Hepatocyte (in vitro differentiated cells): ENCODE measurements around the gene AGAP1.

ENCODE experiments used
- EZH2 ChIP-seq: fragments of 200-600 bp; sonication (generic); IDR thresholded peaks from 2 replicates; pipeline ENCODE4 v1.6.1; 2016; ENCODE audit warnings: antibody characterized with exemption, mild to moderate bottlenecking, borderline replicate concordance
- EZH2phosphoT487 ChIP-seq: fragments of 200-600 bp; sonication (generic); IDR thresholded peaks from one replicate; pipeline ENCODE4 v1.6.1; 2018; ENCODE audit warnings: antibody characterized with exemption, mild to moderate bottlenecking, low read depth, moderate library complexity; ENCODE audit not compliant: unreplicated experiment, severe bottlenecking
- TF ChIP-seq, protein P1 (sequence below): fragments of 200-600 bp; sonication (generic); IDR thresholded peaks from 2 replicates; pipeline ENCODE4 v1.5.1; 2016; ENCODE audit warnings: antibody characterized with exemption, mild to moderate bottlenecking; ENCODE audit not compliant: poor library complexity

DNA sequence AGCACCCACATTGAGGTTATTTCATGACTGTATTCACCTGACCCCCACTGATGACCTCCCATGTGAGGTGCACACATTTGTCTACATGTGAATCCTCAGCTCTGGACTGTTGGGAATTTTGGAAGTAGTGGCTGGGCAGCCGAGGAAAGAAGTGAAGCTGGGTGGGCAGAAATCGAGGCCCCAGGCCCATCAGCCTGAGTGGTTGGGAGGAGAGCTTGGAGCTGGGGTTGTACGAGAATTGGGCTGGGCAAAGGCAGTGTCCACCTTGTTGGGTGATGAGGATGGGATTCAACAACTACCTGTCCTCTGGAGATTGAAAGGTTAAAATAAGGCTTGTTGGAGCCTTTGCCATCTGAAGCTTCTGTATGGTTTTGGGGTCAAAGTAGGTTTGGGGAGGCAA is 35.8 kb downstream of the AGAP1 start:
- TF ChIP-seq, protein P1, sequence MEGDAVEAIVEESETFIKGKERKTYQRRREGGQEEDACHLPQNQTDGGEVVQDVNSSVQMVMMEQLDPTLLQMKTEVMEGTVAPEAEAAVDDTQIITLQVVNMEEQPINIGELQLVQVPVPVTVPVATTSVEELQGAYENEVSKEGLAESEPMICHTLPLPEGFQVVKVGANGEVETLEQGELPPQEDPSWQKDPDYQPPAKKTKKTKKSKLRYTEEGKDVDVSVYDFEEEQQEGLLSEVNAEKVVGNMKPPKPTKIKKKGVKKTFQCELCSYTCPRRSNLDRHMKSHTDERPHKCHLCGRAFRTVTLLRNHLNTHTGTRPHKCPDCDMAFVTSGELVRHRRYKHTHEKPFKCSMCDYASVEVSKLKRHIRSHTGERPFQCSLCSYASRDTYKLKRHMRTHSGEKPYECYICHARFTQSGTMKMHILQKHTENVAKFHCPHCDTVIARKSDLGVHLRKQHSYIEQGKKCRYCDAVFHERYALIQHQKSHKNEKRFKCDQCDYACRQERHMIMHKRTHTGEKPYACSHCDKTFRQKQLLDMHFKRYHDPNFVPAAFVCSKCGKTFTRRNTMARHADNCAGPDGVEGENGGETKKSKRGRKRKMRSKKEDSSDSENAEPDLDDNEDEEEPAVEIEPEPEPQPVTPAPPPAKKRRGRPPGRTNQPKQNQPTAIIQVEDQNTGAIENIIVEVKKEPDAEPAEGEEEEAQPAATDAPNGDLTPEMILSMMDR: no peak
- TF ChIP-seq EZH2 (no peak), EZH2phosphoT487 (no peak)
